H9 (cell line): ENCODE results near the gene PTPRH. TPM values are rescaled to one million over a fixed set of nuclear protein-coding genes. Genes with fewer than 3 reads are reported as not detected.

Experiments used
- DNase-seq: peaks from one replicate; pipeline ENCODE4 v3.0.0-alpha.2; 2017
- H2AFZ ChIP-seq: one replicate; pipeline ENCODE4 v1.6.1; 2013; ENCODE audit warnings: mild to moderate bottlenecking, low read length, control low read depth, moderate library complexity
- H2AK5ac ChIP-seq: 2 replicates; pipeline ENCODE4 v1.6.1; 2013; ENCODE audit warnings: low read length, control low read depth, mixed read lengths; ENCODE audit not compliant: insufficient read length
- H2BK120ac ChIP-seq: one replicate; pipeline ENCODE4 v1.6.1; 2013; ENCODE audit warnings: low read depth, mild to moderate bottlenecking, low read length, control low read depth, inconsistent platforms; ENCODE audit not compliant: poor library complexity, severe bottlenecking
- H2BK12ac ChIP-seq: 2 replicates; pipeline ENCODE4 v1.6.1; 2013; ENCODE audit warnings: low read length, control low read depth, mixed read lengths, low read depth; ENCODE audit not compliant: insufficient read length
- H2BK15ac ChIP-seq: 2 replicates; pipeline ENCODE4 v1.6.1; 2013; ENCODE audit warnings: low read depth, low read length, control low read depth
- H2BK20ac ChIP-seq: one replicate; pipeline ENCODE4 v1.6.1; 2013; ENCODE audit warnings: low read depth, mild to moderate bottlenecking, low read length, control low read depth, inconsistent platforms; ENCODE audit not compliant: poor library complexity, severe bottlenecking
- H2BK5ac ChIP-seq: 2 replicates; pipeline ENCODE4 v1.6.1; 2013; ENCODE audit warnings: low read length, control low read depth, mixed read lengths; ENCODE audit not compliant: insufficient read length
- H3K14ac ChIP-seq: 2 replicates; pipeline ENCODE4 v1.6.1; 2013; ENCODE audit warnings: low read length, control low read depth; ENCODE audit not compliant: insufficient read depth
- H3K18ac ChIP-seq: 2 replicates; pipeline ENCODE4 v1.6.1; 2013; ENCODE audit warnings: low read depth, mild to moderate bottlenecking, mixed read lengths, low read length, control low read depth; ENCODE audit not compliant: insufficient read length
- H3K23ac ChIP-seq: 2 replicates; pipeline ENCODE4 v1.6.1; 2013; ENCODE audit warnings: low read length, control low read depth, mixed read lengths, low read depth; ENCODE audit not compliant: insufficient read length
- H3K23me2 ChIP-seq: 2 replicates; pipeline ENCODE4 v1.6.1; 2013; ENCODE audit warnings: low read depth, mild to moderate bottlenecking, mixed read lengths, low read length, control low read depth; ENCODE audit not compliant: insufficient read length, poor library complexity, severe bottlenecking
- H3K27ac ChIP-seq: 2 replicates; pipeline ENCODE4 v1.5.1; 2013; ENCODE audit warnings: low read length, control low read depth, mixed read lengths, low read depth; ENCODE audit not compliant: insufficient read length
- H3K27me3 ChIP-seq: 2 replicates; pipeline ENCODE4 v1.6.1; 2013; ENCODE audit warnings: low read length, control low read depth, inconsistent platforms; ENCODE audit not compliant: insufficient read depth
- H3K4ac ChIP-seq: 2 replicates; pipeline ENCODE4 v1.6.1; 2013; ENCODE audit warnings: low read depth, mild to moderate bottlenecking, control low read depth, inconsistent platforms, low read length, moderate library complexity
- H3K4me1 ChIP-seq: 2 replicates; pipeline ENCODE4 v1.6.1; 2013; ENCODE audit warnings: low read length, control low read depth, inconsistent platforms; ENCODE audit not compliant: insufficient read depth
- H3K4me2 ChIP-seq: 2 replicates; pipeline ENCODE4 v1.6.1; 2013; ENCODE audit warnings: low read length, control low read depth, mixed read lengths; ENCODE audit not compliant: insufficient read length, insufficient read depth
- H3K56ac ChIP-seq: 2 replicates; pipeline ENCODE4 v1.6.1; 2013; ENCODE audit warnings: low read depth, mild to moderate bottlenecking, mixed read lengths, low read length, control low read depth; ENCODE audit not compliant: insufficient read length
- H3K79me1 ChIP-seq: 2 replicates; pipeline ENCODE4 v1.6.1; 2013; ENCODE audit warnings: low read depth, mild to moderate bottlenecking, moderate library complexity, low read length, control low read depth, inconsistent platforms; ENCODE audit not compliant: insufficient read depth, poor library complexity, severe bottlenecking
- H3K79me2 ChIP-seq: 2 replicates; pipeline ENCODE4 v1.6.1; 2013; ENCODE audit warnings: low read length, control low read depth, inconsistent platforms; ENCODE audit not compliant: insufficient read depth
- H3K9ac ChIP-seq: 2 replicates; pipeline ENCODE4 v1.6.1; 2013; ENCODE audit warnings: low read length, control low read depth, mixed read lengths; ENCODE audit not compliant: insufficient read length; ENCODE audit errors: extremely low read depth
- H3K9me3 ChIP-seq: one replicate; pipeline ENCODE4 v1.6.1; 2013; ENCODE audit warnings: low read depth, low read length, inconsistent platforms; ENCODE audit not compliant: control insufficient read depth
- H3T11ph ChIP-seq: one replicate; pipeline ENCODE4 v1.6.1; 2013; ENCODE audit warnings: mild to moderate bottlenecking, low read length, control low read depth, inconsistent platforms
- H4K20me1 ChIP-seq: one replicate; pipeline ENCODE4 v1.6.1; 2013; ENCODE audit not compliant: control insufficient read depth, insufficient read length, insufficient read depth
- H4K5ac ChIP-seq: 2 replicates; pipeline ENCODE4 v1.6.1; 2013; ENCODE audit warnings: low read depth, mild to moderate bottlenecking, mixed read lengths, low read length, control low read depth; ENCODE audit not compliant: insufficient read length
- H4K8ac ChIP-seq: replicated peaks from 2 replicates; pipeline ENCODE4 v1.6.1; 2013; ENCODE audit warnings: low read length, control low read depth, mixed read lengths, low read depth; ENCODE audit not compliant: insufficient read length
- H4K91ac ChIP-seq: 2 replicates; pipeline ENCODE4 v1.6.1; 2013; ENCODE audit warnings: low read depth, mild to moderate bottlenecking, moderate library complexity, mixed read lengths, low read length, control low read depth; ENCODE audit not compliant: insufficient read length
- H3K27ac Mint-ChIP-seq, 3 experiments: 2 replicates in 2 of 3; 3 replicates in 1 of 3; pipeline ENCODE4 v1.8.0; 2020 to 2021; ENCODE audit warnings: mixed read lengths in 3 of 3, mild to moderate bottlenecking in 1 of 3, moderate library complexity in 1 of 3
- H3K27me3 Mint-ChIP-seq: 2 replicates; pipeline ENCODE4 v1.8.0; 2021; ENCODE audit warnings: low read depth, mild to moderate bottlenecking, moderate library complexity, mixed read lengths
- H3K36me3 Mint-ChIP-seq, 3 experiments: 2 replicates in 2 of 3; 3 replicates in 1 of 3; pipeline ENCODE4 v1.8.0; 2020 to 2021; ENCODE audit warnings: low read depth in 3 of 3, mixed read lengths in 3 of 3; ENCODE audit not compliant: insufficient read depth in 1 of 3
- H3K4me1 Mint-ChIP-seq, 2 experiments: 2 replicates each; pipeline ENCODE4 v1.8.0; 2020; ENCODE audit warnings: mixed read lengths in 2 of 2
- H3K4me3 Mint-ChIP-seq, 2 experiments: 2 replicates in 1 of 2; 3 replicates in 1 of 2; pipeline ENCODE4 v1.8.0; 2020 to 2021; ENCODE audit warnings: mild to moderate bottlenecking in 2 of 2, mixed read lengths in 2 of 2, moderate library complexity in 1 of 2
- H3K9me3 Mint-ChIP-seq, 2 experiments: 2 replicates in 1 of 2; 3 replicates in 1 of 2; pipeline ENCODE4 v1.8.0; 2020; ENCODE audit warnings: mild to moderate bottlenecking in 2 of 2, mixed read lengths in 2 of 2, moderate library complexity in 1 of 2
- CTCF ChIP-seq: fragments of 200-600 bp; sonication (generic); conservative IDR thresholded peaks from 3 replicates; pipeline ENCODE4 v1.8.0; 2021; ENCODE audit warnings: antibody characterized with exemption, mild to moderate bottlenecking
- WGBS: extraction: QIAGEN DNeasy Blood & Tissue Kit; methylation state at CpG from one replicate; pipeline ENCODE4 v1.1.7; 2013; ENCODE audit warnings: missing lambda C conversion rate, low lambda C conversion rate, mixed read lengths; ENCODE audit not compliant: insufficient read length; ENCODE audit errors: extremely low coverage; 5-methylcytosine and 5-hydroxymethylcytosine counted together
- total RNA-seq: library from RNA; stranded (reverse); gene quantifications from 2 replicates; pipeline ENCODE4 v1.2.1, GENCODE V29; 2021

Gene PTPRH
- total RNA-seq, 1 experiment from 2014 or later: 0.24 TPM

- Histone ChIP-seq H3K23ac (no peak within 1 kb of the TSS), H3K14ac (no peak within 1 kb of the TSS), H2AK5ac (no peak within 1 kb of the TSS), H3K9ac (no peak within 1 kb of the TSS), H2BK12ac (no peak within 1 kb of the TSS), H3K4ac (no peak within 1 kb of the TSS), H3K27me3 (no peaks in the 10 kb centered on the region; the same call in 1 of the 2 replicates), H4K20me1 (no peaks in the 10 kb centered on the region), H3K79me1 (no peaks in the 10 kb centered on the region), H2AFZ (no peak within 1 kb of the TSS), H2BK15ac (no peak within 1 kb of the TSS), H2BK20ac (no peak within 1 kb of the TSS), H3K4me2 (peak within 1 kb of the TSS; percentile 68), H3K56ac (no peak within 1 kb of the TSS), H4K8ac (no peak within 1 kb of the TSS), H3K9me3 (no peaks in the 10 kb centered on the region), H2BK120ac (no peak within 1 kb of the TSS), H2BK5ac (no peak within 1 kb of the TSS), H4K5ac (no peak within 1 kb of the TSS), H3K4me1 (no peaks in the 10 kb centered on the region), H3K18ac (no peak within 1 kb of the TSS), H3K79me2 (no peaks in the 10 kb centered on the region), H3K23me2 (peaks cover 8% of the 10 kb centered on the region), H3T11ph (no peak within 1 kb of the TSS), H3K27ac (no peak within 1 kb of the TSS), H4K91ac (no peak within 1 kb of the TSS)
- H3K27me3 Mint-ChIP-seq: peaks cover 40% of the 10 kb centered on the region
- no peak for TF ChIP-seq CTCF
- H3K36me3 Mint-ChIP-seq: no peaks in the 10 kb centered on the region; a peak in 2 of 7 replicates
- DNase-seq: peak; percentile 98
- peaks cover 8 to 14% of the 10 kb centered on the region in 2 experiments for H3K4me1 Mint-ChIP-seq
- peaks cover 1 to 2% of the 10 kb centered on the region in 2 experiments; a peak in 3 of 5 replicates for H3K9me3 Mint-ChIP-seq
- H3K27ac Mint-ChIP-seq: peak within 1 kb of the TSS; percentile 97 to 99 (median 99)
- H3K4me3 Mint-ChIP-seq: peak within 1 kb of the TSS; percentile 85 to 95
- WGBS: no CpG with 5 or more reads among the region's 33 CpGs
Observed at GRCh38 chr19:55166530-55167268, 42.6 kb downstream of the PTPRH start, which contains the start of gene DNAAF3. Gene DNAAF3 (minus strand): TSS chr19:55166613. CDS start chr19:55166413, 200 bp downstream.
